ENCODE data around the gene SAMD13. TPM values are rescaled to one million over a fixed set of nuclear protein-coding genes. Genes with fewer than 3 reads are reported as not detected.

Gene SAMD13
- total RNA-seq, 4 donors from 2014 or later = 0.33 to 2.5 (median 2.1) TPM; not detected in 1

- Histone ChIP-seq H3K27ac (replicated peaks in 1 of 4) (no peak overlapping the region), H3K4me1 (peaks cover 0 to 13% (median 10%) of the 10 kb centered on the region in 4 donors), H3K27me3 (no peaks in the 10 kb centered on the region), H3K4me3 (no peak overlapping the region), H3K36me3 (no peaks in the 10 kb centered on the region), H3K9me3 (peaks cover 0 to 8% (median 2%) of the 10 kb centered on the region in 4 donors)
- intact Hi-C loops (cut with DNase I) = no loop called here
- no peak for TF ChIP-seq POLR2A (IDR thresholded peaks at IDR 0.05; ENCODE audit: low read depth)
- TF ChIP-seq POLR2AphosphoS5 (IDR thresholded peaks at IDR 0.05) = no peak
- no peak for TF ChIP-seq EP300 (IDR thresholded peaks at IDR 0.05)
- TF ChIP-seq CTCF (IDR thresholded peaks at IDR 0.05) = no peak
- DNase-seq (ENCODE audit: extremely low spot score) = no peak
These were observed 45.9 kb upstream of the SAMD13 start for GRCh38 chr1:84255582-84255981.

DNA sequence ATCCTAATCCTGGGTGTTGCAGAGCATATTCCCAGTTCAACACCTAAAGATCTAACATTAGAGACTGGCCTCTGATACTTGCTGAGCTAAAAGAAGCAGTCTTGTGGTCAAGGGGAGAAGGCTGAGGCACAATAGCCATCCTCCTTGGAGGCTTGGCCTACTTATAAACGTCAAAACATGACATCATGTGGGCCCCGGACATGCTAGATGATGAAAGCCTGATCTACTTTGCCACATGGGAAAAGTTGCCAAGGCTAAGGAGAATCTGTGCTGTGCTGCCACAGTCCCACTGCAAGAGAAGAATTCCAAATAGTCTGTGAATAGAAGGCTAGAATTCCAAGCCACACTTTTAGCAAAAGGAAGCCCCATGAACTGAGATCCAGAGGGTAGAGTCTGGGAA lies 43.9 kb upstream of the SAMD13 start:
- intact Hi-C loops (cut with DNase I) = no loop called here
- peaks cover 0 to 13% (median 10%) of the 10 kb centered on the region in 4 donors for H3K4me1 ChIP-seq
- WGBS = 47% methylated on average over 2 of the region's 2 CpGs
- no peaks in the 10 kb centered on the region for H3K36me3 ChIP-seq
- no peaks in the 10 kb centered on the region for H3K9me3 ChIP-seq
- no peaks in the 10 kb centered on the region for H3K27me3 ChIP-seq
- TF ChIP-seq EP300 (IDR thresholded peaks at IDR 0.05) (no peak), POLR2AphosphoS5 (IDR thresholded peaks at IDR 0.05) (no peak), CTCF (IDR thresholded peaks at IDR 0.05) (no peak), POLR2A (IDR thresholded peaks at IDR 0.05; ENCODE audit: low read depth) (no peak)
- DNase-seq (ENCODE audit: extremely low spot score) = no peak
- no peak overlapping the region for H3K4me3 ChIP-seq
- no peak overlapping the region for H3K27ac ChIP-seq (replicated peaks in 1 of 4)

DNA sequence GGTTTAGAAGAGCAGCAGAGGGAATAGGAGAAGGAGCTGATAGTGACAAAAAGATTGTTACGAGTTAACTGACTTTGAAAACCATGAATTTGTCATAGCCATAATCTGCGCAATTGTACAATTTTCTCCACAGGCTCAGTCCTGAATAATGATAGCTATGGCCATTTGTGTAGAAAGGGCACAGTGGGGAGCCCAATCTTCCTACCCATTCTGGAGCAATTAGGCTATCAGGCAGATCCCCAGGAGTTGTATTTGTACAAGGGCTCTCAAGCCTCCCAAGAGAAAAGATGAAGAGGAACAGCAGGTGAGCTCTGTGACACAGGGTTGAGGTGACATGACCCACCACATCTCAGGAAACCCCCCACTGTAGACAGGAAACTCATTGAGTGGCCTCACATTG lies 42.1 kb upstream of the SAMD13 start:
- Histone ChIP-seq H3K27me3 (no peaks in the 10 kb centered on the region), H3K36me3 (no peaks in the 10 kb centered on the region), H3K4me3 (no peak overlapping the region), H3K27ac (replicated peaks in 1 of 4) (no peak overlapping the region), H3K9me3 (no peaks in the 10 kb centered on the region), H3K4me1 (peaks cover 0 to 4% (median under 1%) of the 10 kb centered on the region in 4 donors)
- intact Hi-C loops (cut with DNase I) = no loop called here
- no peak for TF ChIP-seq CTCF (IDR thresholded peaks at IDR 0.05)
- no peak for TF ChIP-seq EP300 (IDR thresholded peaks at IDR 0.05)
- no peak for TF ChIP-seq POLR2AphosphoS5 (IDR thresholded peaks at IDR 0.05)
- TF ChIP-seq POLR2A (IDR thresholded peaks at IDR 0.05; ENCODE audit: low read depth) = no peak
- 94% methylated on average over 2 of the region's 2 CpGs for WGBS
- no peak for DNase-seq (ENCODE audit: extremely low spot score)

- intact Hi-C loops (cut with DNase I) = no loop called here
- DNase-seq (ENCODE audit: extremely low spot score) = no peak
- H3K4me3 ChIP-seq = no peak overlapping the region
- TF ChIP-seq POLR2AphosphoS5 (IDR thresholded peaks at IDR 0.05) (no peak), POLR2A (IDR thresholded peaks at IDR 0.05; ENCODE audit: low read depth) (no peak), CTCF (IDR thresholded peaks at IDR 0.05) (no peak), EP300 (IDR thresholded peaks at IDR 0.05) (no peak)
- H3K36me3 ChIP-seq = no peaks in the 10 kb centered on the region
- H3K27ac ChIP-seq (replicated peaks in 1 of 4) = no peak overlapping the region
- no peaks in the 10 kb centered on the region for H3K4me1 ChIP-seq
- no peaks in the 10 kb centered on the region for H3K27me3 ChIP-seq
- no peaks in the 10 kb centered on the region for H3K9me3 ChIP-seq
- WGBS = 94% methylated on average over 2 of the region's 2 CpGs
These were observed 41.5 kb upstream of the SAMD13 start for GRCh38 chr1:84259989-84260388.

DNA sequence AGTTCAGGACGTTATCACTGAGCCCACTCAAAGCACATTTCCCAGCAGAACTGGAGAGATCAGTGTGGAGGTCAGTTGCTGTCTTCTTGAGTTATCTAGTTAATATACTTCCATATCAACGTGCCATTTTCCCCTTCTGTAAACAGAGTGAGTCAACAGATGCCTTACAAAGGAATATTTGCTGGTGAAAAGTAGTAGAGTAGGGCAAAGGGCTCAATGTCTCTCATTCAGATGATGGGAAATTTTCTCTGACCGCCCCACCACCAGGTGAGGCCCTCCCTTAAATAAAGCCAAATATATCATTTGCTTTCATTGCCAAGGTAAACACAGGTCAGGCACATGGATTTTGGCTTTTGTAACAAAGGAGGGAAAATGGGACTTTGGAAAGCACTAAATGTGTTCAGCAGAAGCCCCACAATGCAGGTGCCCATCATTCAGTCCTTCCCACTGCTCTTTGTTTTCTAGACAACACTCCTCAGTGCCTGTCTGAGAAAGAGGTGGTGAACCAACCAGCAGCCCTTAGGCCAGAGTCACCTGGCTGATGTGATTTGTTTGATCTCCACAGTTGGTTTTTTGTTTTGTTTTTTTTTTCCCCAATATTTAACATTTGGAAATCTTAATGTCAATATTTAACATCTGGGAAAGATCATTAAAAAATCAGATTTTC lies 40.5 kb upstream of the SAMD13 start:
- no peaks in the 10 kb centered on the region for H3K4me1 ChIP-seq
- no peaks in the 10 kb centered on the region for H3K9me3 ChIP-seq
- no peak overlapping the region for H3K27ac ChIP-seq (replicated peaks in 1 of 4)
- H3K27me3 ChIP-seq = no peaks in the 10 kb centered on the region
- no peak for TF ChIP-seq EP300 (IDR thresholded peaks at IDR 0.05)
- TF ChIP-seq POLR2A (IDR thresholded peaks at IDR 0.05; ENCODE audit: low read depth) = no peak
- TF ChIP-seq POLR2AphosphoS5 (IDR thresholded peaks at IDR 0.05) = no peak
- no peak for TF ChIP-seq CTCF (IDR thresholded peaks at IDR 0.05)
- intact Hi-C loops (cut with DNase I) = no loop called here
- WGBS = 62% methylated on average over 3 of the region's 3 CpGs
- no peak overlapping the region for H3K4me3 ChIP-seq
- DNase-seq (ENCODE audit: extremely low spot score) = no peak
- no peaks in the 10 kb centered on the region for H3K36me3 ChIP-seq
